GM18951 (cell line): ENCODE results near the gene STK11.

Experiments
- POLR2A ChIP-seq: IDR thresholded peaks from 4 replicates; pipeline ENCODE4 v1.6.1; 2011; ENCODE audit warnings: mild to moderate bottlenecking; ENCODE audit not compliant: insufficient read length, insufficient read depth; ENCODE audit errors: extremely low read depth
- in situ Hi-C: fragments of 300-500 bp; cut with MboI; formaldehyde crosslinking; loops from one replicate; pipeline ENCODE4 v1.12.0; 2022; ENCODE audit warnings: low sequenced_read_pairs, mixed read lengths, inconsistent platforms; ENCODE audit not compliant: unreplicated experiment

STK11 gene

GRCh38 chr19:1254530-1255185 lies 49.1 kb downstream of the STK11 start:
- TF ChIP-seq POLR2A, result no peak
- in situ Hi-C loops, result no loop called here

- in situ Hi-C loops, result no loop called here
- TF ChIP-seq POLR2A, result peak; percentile 9
Observed at GRCh38 chr19:1255186-1256161, 49.9 kb downstream of the STK11 start.

- in situ Hi-C loops, result no loop called here
- no peak for TF ChIP-seq POLR2A
Observed at GRCh38 chr19:1256646-1257474, 51.3 kb downstream of the STK11 start.

- peak; percentile 6 for TF ChIP-seq POLR2A
- in situ Hi-C loops, result no loop called here
Observed at GRCh38 chr19:1257475-1258162, 52.0 kb downstream of the STK11 start.

- TF ChIP-seq POLR2A, result peak; percentile 18
- in situ Hi-C loops, result no loop called here
Observed at GRCh38 chr19:1258163-1258492, 52.5 kb downstream of the STK11 start.

GRCh38 chr19:1258707-1259205 lies 53.2 kb downstream of the STK11 start:
- in situ Hi-C loops, result no loop called here
- no peak for TF ChIP-seq POLR2A

- in situ Hi-C loops, result no loop called here
- TF ChIP-seq POLR2A, result peak; percentile 82
Observed at GRCh38 chr19:1259206-1259875, 53.8 kb downstream of the STK11 start.

GRCh38 chr19:1259876-1260748 lies 54.5 kb downstream of the STK11 start:
- no peak for TF ChIP-seq POLR2A
- in situ Hi-C loops, result no loop called here

GRCh38 chr19:1260749-1261537 lies 55.4 kb downstream of the STK11 start:
- peak; percentile 55 for TF ChIP-seq POLR2A
- in situ Hi-C loops, result no loop called here

GRCh38 chr19:1261538-1261797 lies 55.9 kb downstream of the STK11 start:
- in situ Hi-C loops, result no loop called here
- no peak for TF ChIP-seq POLR2A
